ENCODE data around the gene GAS1. TPM values are rescaled to one million over a fixed set of nuclear protein-coding genes. Genes with fewer than 3 reads are reported as not detected.
A peak's percentile ranks its signal among the peaks of the same experiment; 100 is the strongest.

The GAS1 gene
- total and polyA plus RNA-seq, 2 of the 8 experiments (the other 6 are each of a cell fraction or from before 2014, with no cell fraction given), result 2.8 to 5.7 TPM

- TF ChIP-seq CHD7 (IDR thresholded peaks at IDR 0.05; ENCODE audit: insufficient replicate concordance, low read length), result no peak
- peak; percentile 42 for TF ChIP-seq ASH2L (IDR thresholded peaks at IDR 0.05; ENCODE audit: low read length)
Measured at GRCh38 chr9:86944796-86945727, 2.2 kb downstream of the GAS1 start (continued).
